GM19239 (cell line): ENCODE measurements around the gene KIF4A.
"Not testable (repeated sequence)": the region's sequence is repeated elsewhere in the genome, so short reads cannot be mapped to it uniquely, and the experiment has no call there.

Source experiments
- DNase-seq: peaks from one replicate; pipeline ENCODE4 v3.0.0; 2011; ENCODE audit warnings: low spot score; ENCODE audit not compliant: insufficient read length
- FAIRE-seq: peaks from 2 replicates; lab custom pipeline; 2011; peaks lifted over from hg19 to GRCh38; lab: Jason Lieb, UNC

KIF4A gene

DNA sequence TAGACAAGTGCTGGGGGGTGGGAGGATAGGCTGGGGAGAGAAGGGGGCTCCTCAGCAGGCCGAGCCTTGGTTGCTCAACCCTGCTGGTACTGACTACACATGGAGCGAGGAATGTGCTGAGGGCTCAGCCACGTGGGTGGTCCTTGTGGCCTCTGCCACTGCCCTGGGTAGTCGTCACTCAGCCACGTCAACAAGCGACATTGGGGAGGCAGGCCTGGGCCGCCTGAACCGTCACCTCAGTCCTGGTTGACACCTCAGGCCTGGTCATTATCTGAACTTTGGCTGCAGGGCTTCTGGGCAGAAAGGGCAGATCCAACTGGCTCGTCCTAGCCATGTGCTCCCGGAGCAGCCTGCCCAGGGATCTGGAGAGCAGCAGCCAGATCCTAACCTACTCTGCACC lies 70.5 kb downstream of the KIF4A start:
- no peak for FAIRE-seq
- no peak for DNase-seq

GRCh38 chrX:70368731-70369130 lies 78.8 kb downstream of the KIF4A start:
- FAIRE-seq: not testable (repeated sequence)

DNA sequence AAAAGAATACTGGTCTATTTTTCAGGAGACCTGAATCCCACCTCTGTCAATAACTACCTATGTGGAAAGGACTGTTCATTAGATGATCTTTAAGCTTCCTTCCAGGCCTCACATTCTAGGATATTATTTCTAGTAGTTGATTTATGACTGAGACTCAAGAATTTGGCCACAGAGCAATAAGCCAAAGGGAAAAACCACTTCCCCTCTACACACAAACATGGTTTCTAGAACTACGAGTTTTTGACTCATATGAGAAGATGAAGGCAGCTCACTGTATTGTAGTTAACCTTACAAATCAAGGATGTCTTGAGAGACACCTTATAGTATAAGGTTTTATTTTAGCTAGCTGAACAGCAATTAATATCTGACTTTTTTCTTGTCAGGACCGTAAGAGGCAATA lies 96.3 kb downstream of the KIF4A start:
- FAIRE-seq: peak; percentile 23
- no peak for DNase-seq

More at GRCh38 chrX:70368731-70369130, 78.8 kb downstream of the KIF4A start:
- not testable (repeated sequence) for DNase-seq

DNA sequence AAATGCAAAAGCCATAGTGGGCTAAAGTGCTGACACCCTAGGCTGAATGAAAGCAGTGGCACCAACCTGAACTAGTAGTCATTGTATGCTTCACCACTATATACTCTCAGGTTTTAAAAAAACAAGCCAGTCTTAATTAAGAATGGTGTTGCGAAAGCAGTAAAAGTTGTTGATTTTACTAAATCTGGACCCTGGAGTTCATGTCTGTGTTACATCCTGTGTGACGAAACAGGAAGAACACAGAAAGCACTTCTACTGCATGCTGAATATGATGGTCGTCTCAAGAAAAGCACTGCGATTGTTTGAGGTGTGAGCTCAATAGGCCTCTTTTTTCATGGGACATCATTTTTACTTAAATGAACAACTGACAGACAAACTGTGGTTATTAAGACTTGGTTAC lies 109.0 kb downstream of the KIF4A start:
- FAIRE-seq (no peak), DNase-seq (no peak)

DNA sequence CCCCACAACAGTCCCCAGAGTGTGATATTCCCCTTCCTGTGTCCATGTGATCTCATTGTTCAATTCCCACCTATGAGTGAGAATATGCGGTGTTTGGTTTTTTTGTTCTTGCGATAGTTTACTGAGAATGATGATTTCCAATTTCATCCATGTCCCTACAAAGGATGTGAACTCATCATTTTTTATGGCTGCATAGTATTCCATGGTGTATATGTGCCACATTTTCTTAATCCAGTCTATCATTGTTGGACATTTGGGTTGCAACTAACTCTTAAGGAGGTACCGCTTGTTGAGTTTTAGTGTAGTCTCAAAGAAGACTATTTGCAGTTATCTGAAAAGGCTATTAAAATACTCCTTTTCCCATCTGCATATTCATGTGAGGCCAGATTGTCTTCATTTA lies 110.3 kb downstream of the KIF4A start:
- DNase-seq, FAIRE-seq: not testable (repeated sequence)

DNA sequence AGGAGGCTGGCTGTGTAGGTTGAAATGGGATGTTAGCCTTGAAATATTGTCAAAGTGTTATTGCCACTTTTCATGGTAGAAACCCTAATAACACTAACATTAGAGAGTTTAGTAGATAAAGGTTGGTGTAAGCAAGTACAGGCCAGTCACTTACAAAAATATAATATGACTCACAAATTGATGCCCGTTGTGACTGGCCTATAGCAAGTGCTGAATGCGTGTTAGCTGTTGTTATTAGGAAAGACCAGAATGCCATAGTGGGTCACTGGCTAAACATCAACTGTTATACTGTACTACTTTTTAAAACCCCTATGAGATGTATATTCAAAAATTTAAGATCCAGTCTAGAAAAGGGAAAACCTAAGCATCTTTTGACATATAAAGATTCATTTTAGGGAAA lies 112.8 kb downstream of the KIF4A start:
- DNase-seq (no peak), FAIRE-seq (no peak)

- DNase-seq: no peak
Measured at GRCh38 chrX:70405003-70405402, 115.1 kb downstream of the KIF4A start.

DNA sequence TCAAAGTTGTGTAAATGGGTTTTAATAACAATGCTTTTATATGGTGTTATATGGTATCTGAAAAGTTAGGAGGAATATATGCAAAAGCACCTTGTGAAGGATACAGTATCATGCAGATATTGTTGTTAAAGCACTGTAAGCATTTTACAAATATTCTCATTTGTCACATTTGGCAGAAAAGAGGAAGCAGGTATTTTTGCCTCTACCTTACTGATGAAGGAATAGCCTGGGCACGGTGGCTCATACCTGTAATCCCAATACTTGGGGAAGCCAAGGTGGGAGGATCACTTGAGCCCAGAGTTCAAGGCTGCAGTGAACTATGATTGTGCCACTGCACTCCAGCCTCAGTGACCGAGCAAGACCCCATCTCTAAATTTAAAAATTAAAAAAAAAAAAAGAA lies 121.0 kb downstream of the KIF4A start:
- no peak for FAIRE-seq
- DNase-seq: no peak

More at GRCh38 chrX:70405003-70405402, 115.1 kb downstream of the KIF4A start:
- peak; percentile 21 for FAIRE-seq

DNA sequence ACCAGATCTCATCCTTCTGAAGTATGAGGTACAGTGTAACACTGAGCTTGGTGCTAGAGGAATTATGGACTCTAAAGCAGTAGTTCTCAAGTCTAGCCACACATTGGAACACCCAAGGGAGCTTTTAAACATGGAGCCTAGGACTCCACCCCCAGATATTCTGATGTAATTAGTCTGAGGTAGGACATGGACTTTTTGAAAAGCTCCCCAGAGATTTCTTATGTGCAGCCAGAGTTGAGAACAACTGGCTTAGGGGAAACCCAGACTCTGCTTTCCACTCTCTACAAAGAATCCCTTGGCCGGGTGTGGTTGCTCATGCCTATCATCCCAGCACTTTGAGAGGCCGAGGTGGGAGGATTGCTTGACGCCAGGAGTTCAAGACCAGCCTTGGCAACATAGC lies 121.6 kb downstream of the KIF4A start:
- DNase-seq (no peak), FAIRE-seq (no peak)

GRCh38 chrX:70421618-70422017 lies 131.7 kb downstream of the KIF4A start:
- FAIRE-seq (no peak), DNase-seq (no peak)

- no peak for DNase-seq
- FAIRE-seq: no peak
Measured at GRCh38 chrX:70422851-70423341, 133.0 kb downstream of the KIF4A start, which contains the start of gene GDPD2. GDPD2 (plus strand) TSS chrX:70423314; CDS start chrX:70424985, 1,671 bp downstream.

DNA sequence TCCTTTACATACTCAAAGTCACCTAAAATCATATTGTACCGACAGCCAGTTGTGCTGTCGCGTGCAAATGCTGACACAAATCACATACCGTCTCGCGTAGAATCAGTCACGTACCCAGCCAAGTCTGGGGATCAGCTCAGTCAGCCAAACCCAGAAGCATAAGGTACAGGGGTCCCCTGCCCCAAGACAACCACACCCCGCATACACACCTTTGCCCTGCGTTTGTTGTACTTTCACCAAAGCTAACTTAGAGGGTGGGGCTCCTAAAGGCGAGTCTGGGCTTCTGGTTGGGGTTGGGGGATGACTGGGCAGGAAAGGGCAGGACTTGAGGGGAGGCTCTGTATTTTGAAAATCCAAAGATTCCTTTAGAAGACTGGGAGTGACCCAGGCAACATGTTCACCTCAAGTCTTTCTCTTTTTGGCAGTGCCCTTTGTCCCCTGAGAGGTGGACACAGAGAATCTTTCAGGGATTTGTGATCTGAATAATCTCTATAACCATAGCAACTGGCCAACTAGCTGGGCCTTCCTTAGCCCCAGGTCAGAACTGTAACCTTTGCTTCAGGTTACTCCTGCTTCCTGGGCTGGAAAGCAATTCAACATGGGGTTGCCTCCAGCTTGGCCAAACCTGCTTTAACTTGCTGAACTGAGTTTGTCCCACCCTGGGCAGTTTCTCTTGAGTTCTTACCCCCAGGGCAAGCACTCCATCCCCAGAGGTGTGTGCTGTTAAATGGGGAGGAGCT lies 134.2 kb downstream of the KIF4A start:
- FAIRE-seq (no peak), DNase-seq (no peak)

DNA sequence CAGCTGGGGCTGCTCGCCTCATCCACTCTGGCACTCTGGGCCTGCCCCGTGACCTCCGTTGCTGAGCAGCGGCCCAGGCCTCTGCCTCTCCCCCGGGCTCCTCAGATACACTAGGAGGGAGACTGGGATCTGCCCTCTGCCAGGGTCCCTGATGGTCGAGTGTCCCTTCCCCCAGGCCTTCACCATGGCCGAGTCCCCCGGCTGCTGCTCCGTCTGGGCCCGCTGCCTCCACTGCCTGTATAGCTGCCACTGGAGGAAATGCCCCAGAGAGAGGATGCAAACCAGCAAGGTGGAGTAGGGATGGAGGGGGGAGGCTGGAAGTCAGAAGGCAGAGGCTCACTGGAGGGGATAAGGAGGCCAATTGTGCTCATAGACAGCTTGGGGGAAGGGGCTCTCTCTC lies 134.9 kb downstream of the KIF4A start:
- FAIRE-seq (no peak), DNase-seq (no peak)

GRCh38 chrX:70426286-70427278 lies 136.7 kb downstream of the KIF4A start:
- no peak for FAIRE-seq
- DNase-seq: no peak

GRCh38 chrX:70427365-70427764 lies 137.5 kb downstream of the KIF4A start:
- DNase-seq (no peak), FAIRE-seq (no peak)

- FAIRE-seq: no peak
Measured at GRCh38 chrX:70429759-70430158, 139.9 kb downstream of the KIF4A start.

GRCh38 chrX:70432936-70433847 lies 143.3 kb downstream of the KIF4A start:
- FAIRE-seq: no peak

More at GRCh38 chrX:70429759-70430158, 139.9 kb downstream of the KIF4A start:
- DNase-seq: no peak

DNA sequence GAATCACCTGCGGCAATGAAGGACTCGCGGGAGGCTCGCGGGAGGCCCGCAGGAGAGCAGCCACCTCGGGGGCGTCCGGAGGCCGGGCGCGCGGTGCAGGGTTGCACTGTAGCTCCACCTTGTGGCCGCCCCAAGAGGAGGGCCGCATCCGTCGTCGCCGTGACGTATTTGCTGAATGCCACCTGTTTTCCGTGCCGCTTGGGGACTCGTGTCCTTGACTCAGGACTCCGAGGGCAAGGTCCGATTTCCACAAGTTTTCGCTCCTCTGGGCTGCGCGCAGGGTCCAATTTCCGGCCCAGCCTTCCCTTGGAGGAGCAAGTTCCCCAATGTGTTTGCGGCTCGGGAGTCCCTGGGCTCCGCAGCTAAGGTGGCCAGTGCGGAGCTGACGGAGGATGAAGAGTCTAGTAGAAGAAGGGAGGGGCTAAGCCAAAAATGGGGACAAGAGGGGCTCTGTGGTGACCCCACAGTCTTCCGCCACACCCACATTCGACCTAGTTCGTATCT lies 144.0 kb downstream of the KIF4A start:
- DNase-seq (peak; percentile 53), FAIRE-seq (peak; percentile 98)

More at GRCh38 chrX:70432936-70433847, 143.3 kb downstream of the KIF4A start:
- no peak for DNase-seq

DNA sequence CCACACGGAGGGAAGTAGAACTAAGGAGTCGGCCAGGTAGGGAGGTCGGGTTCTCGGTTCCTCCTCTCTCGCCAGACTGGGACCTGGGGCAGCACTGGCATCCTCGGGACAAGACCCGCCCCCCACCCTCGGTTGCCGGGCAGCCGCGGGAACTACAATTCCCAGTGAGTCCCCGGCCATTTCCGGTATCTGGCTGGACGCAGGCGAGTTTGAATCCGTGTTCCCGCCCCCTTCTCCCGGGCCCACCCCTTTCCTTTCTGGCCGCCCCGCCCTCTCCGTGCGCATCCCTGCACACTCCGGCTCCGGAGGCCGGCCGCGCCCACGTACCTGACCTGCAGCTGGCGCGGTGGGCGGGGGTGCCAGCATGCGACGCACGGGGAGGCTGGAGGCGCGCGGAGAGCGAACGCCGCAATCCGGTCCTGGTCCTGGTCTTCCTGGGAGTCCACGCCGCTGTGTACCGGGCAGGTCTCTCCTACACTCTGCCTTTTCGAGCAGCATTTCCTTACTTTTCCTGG lies 144.5 kb downstream of the KIF4A start:
- FAIRE-seq (peak; percentile 66), DNase-seq (peak; percentile 53)
